T-helper 1 cell treated with Interleukin-12 subunit alpha and Interleukin-12 subunit beta and Interleukin-4 antibody, amounts not matched to agents 30 ng/mL and 1 ng/mL, for 36 hours (primary cell): ENCODE results near the gene MAML3. TPM values are rescaled to one million over a fixed set of nuclear protein-coding genes. Genes with fewer than 3 reads are reported as not detected.

Source experiments
- intact Hi-C: fragments of 100-400 bp; cut with micrococcal nuclease; formaldehyde crosslinking; loops from one replicate; pipeline ENCODE4 v1.15.1; 2024
- total RNA-seq: library from RNA; stranded (reverse); gene quantifications from 2 replicates; pipeline ENCODE4 v1.2.3, GENCODE V29; 2022

MAML3 gene
- total RNA-seq, 1 donor from 2014 or later: 0.83 TPM

GRCh38 chr4:139854668-139855403 is 299.1 kb downstream of the MAML3 start:
- intact Hi-C loops: loop anchor here (5.0 kb wide), 3 partner anchors 198 to 397 kb away; partner anchors contain the start of gene MAML3

GRCh38 chr4:139853309-139853708 is 300.7 kb downstream of the MAML3 start:
- intact Hi-C loops: no loop called here

GRCh38 chr4:139852612-139853269 is 301.2 kb downstream of the MAML3 start:
- intact Hi-C loops: no loop called here

GRCh38 chr4:139851639-139852038 is 302.3 kb downstream of the MAML3 start:
- intact Hi-C loops: no loop called here

GRCh38 chr4:139851133-139851532 is 302.9 kb downstream of the MAML3 start:
- intact Hi-C loops: no loop called here

- intact Hi-C loops: no loop called here
Observed at GRCh38 chr4:139849219-139849618, 304.8 kb downstream of the MAML3 start.

GRCh38 chr4:139848028-139848427 is 306.0 kb downstream of the MAML3 start:
- intact Hi-C loops: no loop called here

GRCh38 chr4:139847602-139848001 is 306.4 kb downstream of the MAML3 start:
- intact Hi-C loops: no loop called here

- intact Hi-C loops: no loop called here
Observed at GRCh38 chr4:139846766-139847165, 307.2 kb downstream of the MAML3 start.

GRCh38 chr4:139845453-139846093 is 308.4 kb downstream of the MAML3 start:
- intact Hi-C loops: no loop called here

GRCh38 chr4:139844459-139845036 is 309.4 kb downstream of the MAML3 start:
- intact Hi-C loops: no loop called here

GRCh38 chr4:139844057-139844456 is 309.9 kb downstream of the MAML3 start:
- intact Hi-C loops: no loop called here

GRCh38 chr4:139843641-139844040 is 310.3 kb downstream of the MAML3 start:
- intact Hi-C loops: no loop called here

- intact Hi-C loops: no loop called here
Observed at GRCh38 chr4:139841464-139842195, 312.4 kb downstream of the MAML3 start.

GRCh38 chr4:139840773-139841172 is 313.2 kb downstream of the MAML3 start:
- intact Hi-C loops: no loop called here

GRCh38 chr4:139839403-139840031 is 314.5 kb downstream of the MAML3 start:
- intact Hi-C loops: no loop called here

- intact Hi-C loops: no loop called here
Observed at GRCh38 chr4:139838811-139839210, 315.2 kb downstream of the MAML3 start.

GRCh38 chr4:139834981-139835391 is 319.0 kb downstream of the MAML3 start:
- intact Hi-C loops: no loop called here

- intact Hi-C loops: no loop called here
Observed at GRCh38 chr4:139834226-139834662, 319.7 kb downstream of the MAML3 start.

GRCh38 chr4:139833151-139833910 is 320.7 kb downstream of the MAML3 start:
- intact Hi-C loops: no loop called here
